Type B pancreatic cell (in vitro differentiated cells): Measurements from ENCODE around the gene SNN. TPM values are rescaled to one million over a fixed set of nuclear protein-coding genes. Genes with fewer than 3 reads are reported as not detected.

Source experiments
- DNase-seq: peaks from one replicate; pipeline ENCODE4 v3.0.0; 2021; ENCODE audit warnings: mixed read lengths; ENCODE audit not compliant: unreplicated experiment; ENCODE audit errors: extremely low spot score
- H3K27ac Mint-ChIP-seq: 2 replicates; pipeline ENCODE4 v1.8.0; 2021; ENCODE audit warnings: mild to moderate bottlenecking, mixed read lengths
- H3K27me3 Mint-ChIP-seq: 2 replicates; pipeline ENCODE4 v1.8.0; 2021; ENCODE audit warnings: mixed read lengths
- H3K36me3 Mint-ChIP-seq: 2 replicates; pipeline ENCODE4 v1.8.0; 2021; ENCODE audit warnings: mixed read lengths
- H3K4me1 Mint-ChIP-seq: one replicate; pipeline ENCODE4 v1.8.0; 2021; ENCODE audit warnings: mixed read lengths; ENCODE audit not compliant: unreplicated experiment
- H3K4me3 Mint-ChIP-seq: 2 replicates; pipeline ENCODE4 v1.8.0; 2021; ENCODE audit warnings: mild to moderate bottlenecking, mixed read lengths
- H3K9me3 Mint-ChIP-seq: 2 replicates; pipeline ENCODE4 v1.8.0; 2021; ENCODE audit warnings: mixed read lengths
- total RNA-seq: library from RNA; stranded (reverse); gene quantifications from 2 replicates; pipeline ENCODE4 v1.2.1, GENCODE V29; 2021; ENCODE audit warnings: low replicate concordance
- TF ChIP-seq, protein P1 (sequence below): fragments of 200-600 bp; sonication (generic); conservative IDR thresholded peaks from 2 replicates; pipeline ENCODE4 v1.5.0; 2021; ENCODE audit warnings: antibody characterized with exemption, mild to moderate bottlenecking

Gene SNN
- total RNA-seq, 1 donor from 2014 or later = 44.0 TPM

DNA sequence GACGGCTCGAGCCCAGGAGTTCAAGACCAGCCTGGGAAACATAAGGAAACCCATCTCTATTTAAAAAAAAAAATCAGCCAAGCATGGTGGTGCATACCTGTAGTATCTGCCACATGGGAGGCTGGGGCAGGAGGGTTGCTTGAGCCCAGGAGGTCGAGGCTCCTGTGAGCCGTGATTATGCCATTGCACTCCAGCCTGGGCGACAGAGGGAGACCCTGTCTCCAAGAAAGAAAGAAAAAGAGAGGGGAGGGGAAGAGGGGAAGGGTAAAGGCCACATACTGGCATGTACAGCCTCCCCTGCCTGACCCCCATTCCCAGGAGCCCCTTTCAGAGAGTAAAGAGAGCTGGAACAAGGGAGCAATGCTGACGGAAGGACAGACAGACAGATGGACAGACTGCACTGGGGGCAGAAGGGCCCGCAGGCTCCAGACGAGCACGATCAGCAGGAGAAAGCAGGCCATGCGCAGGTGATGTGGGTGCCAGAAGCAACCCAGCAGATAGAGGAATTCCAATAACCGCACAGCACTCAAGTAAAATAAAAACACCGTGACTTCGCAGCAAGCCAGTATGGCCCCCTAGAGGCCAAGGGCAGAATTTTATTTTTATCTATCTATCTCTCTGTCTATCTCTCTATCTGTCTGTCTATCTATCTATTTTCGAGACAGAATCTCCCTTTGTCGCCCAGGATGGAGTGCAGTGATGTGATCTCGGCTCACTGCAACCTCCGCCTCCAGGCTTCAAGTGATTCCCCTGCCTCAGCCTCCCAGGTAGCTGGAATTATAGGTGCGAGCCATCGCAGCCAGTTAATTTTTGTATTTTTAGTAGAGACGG, 27.1 kb upstream of the SNN start:
- Mint-ChIP-seq H3K4me3 (no peak overlapping the region), H3K4me1 (peaks cover 18% of the 10 kb centered on the region), H3K27ac (peak overlapping the region; percentile 92), H3K9me3 (no peaks in the 10 kb centered on the region), H3K27me3 (peaks cover 2% of the 10 kb centered on the region), H3K36me3 (no peaks in the 10 kb centered on the region)
- DNase-seq = no peak
- TF ChIP-seq, protein P1, sequence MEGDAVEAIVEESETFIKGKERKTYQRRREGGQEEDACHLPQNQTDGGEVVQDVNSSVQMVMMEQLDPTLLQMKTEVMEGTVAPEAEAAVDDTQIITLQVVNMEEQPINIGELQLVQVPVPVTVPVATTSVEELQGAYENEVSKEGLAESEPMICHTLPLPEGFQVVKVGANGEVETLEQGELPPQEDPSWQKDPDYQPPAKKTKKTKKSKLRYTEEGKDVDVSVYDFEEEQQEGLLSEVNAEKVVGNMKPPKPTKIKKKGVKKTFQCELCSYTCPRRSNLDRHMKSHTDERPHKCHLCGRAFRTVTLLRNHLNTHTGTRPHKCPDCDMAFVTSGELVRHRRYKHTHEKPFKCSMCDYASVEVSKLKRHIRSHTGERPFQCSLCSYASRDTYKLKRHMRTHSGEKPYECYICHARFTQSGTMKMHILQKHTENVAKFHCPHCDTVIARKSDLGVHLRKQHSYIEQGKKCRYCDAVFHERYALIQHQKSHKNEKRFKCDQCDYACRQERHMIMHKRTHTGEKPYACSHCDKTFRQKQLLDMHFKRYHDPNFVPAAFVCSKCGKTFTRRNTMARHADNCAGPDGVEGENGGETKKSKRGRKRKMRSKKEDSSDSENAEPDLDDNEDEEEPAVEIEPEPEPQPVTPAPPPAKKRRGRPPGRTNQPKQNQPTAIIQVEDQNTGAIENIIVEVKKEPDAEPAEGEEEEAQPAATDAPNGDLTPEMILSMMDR = peak; percentile 90

DNA sequence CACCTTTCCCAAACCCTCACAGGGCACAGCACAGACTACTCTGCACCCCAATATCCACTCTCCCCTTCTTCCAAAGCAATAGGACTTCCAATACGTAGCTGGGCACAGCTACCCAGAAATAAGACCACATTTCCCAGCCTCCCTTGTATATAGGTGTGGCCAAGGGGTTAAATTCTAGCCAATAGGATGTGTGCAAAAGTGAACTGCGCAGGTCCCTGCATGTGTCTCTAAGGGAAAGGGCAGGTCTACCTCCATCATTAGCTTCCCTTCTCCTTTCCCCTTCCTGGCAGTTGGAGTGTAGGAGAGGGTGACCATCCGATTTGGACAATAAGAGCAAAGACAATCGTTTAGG, 25.5 kb upstream of the SNN start:
- peaks cover 18% of the 10 kb centered on the region for H3K4me1 Mint-ChIP-seq
- H3K4me3 Mint-ChIP-seq = no peak overlapping the region
- TF ChIP-seq, protein P1 = no peak
- no peaks in the 10 kb centered on the region for H3K36me3 Mint-ChIP-seq
- H3K27ac Mint-ChIP-seq = no peak overlapping the region
- no peaks in the 10 kb centered on the region for H3K9me3 Mint-ChIP-seq
- DNase-seq = no peak
- H3K27me3 Mint-ChIP-seq = peaks cover 2% of the 10 kb centered on the region

DNA sequence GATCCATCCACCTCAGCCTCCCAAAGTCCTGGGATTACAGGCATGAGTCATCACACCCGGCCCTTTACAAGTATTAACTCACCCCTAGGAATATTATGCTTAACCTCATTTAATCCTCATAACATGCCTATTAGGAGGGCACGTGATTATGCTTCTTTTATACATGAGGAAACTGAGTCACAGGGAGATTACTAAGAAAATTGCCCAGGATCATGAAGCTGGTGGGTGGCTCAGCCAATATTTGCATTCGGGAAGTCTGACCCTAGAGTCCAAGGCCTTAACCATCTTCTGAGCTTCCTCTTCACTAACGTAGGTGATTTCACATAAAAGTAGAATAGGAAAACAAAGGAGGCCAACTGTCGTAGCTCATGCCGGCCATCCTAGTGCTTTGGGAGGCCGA, 19.0 kb upstream of the SNN start:
- no peaks in the 10 kb centered on the region for H3K36me3 Mint-ChIP-seq
- peaks cover 6% of the 10 kb centered on the region for H3K27me3 Mint-ChIP-seq
- H3K4me1 Mint-ChIP-seq = no peaks in the 10 kb centered on the region
- H3K27ac Mint-ChIP-seq = no peak overlapping the region
- TF ChIP-seq, protein P1 = no peak
- no peaks in the 10 kb centered on the region for H3K9me3 Mint-ChIP-seq
- H3K4me3 Mint-ChIP-seq = no peak overlapping the region
- DNase-seq = no peak

DNA sequence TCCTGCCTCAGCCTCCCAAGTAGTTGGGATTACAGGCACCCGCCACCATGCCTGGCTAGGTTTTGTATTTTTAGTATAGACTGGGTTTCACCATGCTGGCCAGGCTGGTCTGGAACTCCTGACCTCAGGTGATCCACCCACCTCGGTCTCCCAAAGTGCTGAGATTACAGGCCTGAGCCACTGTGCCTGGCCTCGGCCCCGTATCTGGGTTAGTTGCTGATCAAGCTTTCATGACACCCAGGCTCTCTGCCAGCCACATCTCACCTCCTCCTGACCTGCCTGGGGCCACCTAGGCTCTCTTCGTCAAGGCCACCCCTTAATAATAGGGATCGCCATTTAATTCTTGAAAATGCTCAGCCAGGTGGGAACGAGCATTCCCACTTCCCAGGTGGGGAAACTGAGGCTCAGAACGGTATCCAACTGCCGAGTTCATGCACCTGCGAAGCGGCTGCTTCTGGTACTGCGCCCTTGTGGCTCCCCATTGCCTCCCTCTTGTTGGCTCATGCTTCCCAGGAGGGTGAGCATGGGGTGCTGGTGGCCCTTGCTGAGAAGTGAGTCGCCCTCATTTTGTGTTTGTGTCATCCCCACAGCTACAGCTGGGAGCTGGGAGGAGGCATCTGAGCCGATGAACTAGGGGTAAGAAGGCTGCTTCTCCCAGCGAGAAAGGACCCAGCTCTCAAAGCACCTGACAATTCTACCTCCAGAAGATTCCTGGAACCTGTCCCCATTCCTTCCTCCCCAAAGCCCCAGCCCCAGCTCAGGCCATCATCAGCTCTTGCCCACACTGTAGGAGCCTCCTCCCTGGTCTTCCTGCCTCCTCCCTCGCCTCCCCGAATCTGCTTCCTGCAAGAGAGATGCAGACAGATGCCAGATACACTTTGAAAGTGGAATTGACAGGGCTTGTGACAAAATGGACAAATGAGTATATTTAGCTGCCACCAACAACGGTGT, 17.3 kb upstream of the SNN start:
- no peaks in the 10 kb centered on the region for H3K4me1 Mint-ChIP-seq
- peaks cover 6% of the 10 kb centered on the region for H3K27me3 Mint-ChIP-seq
- TF ChIP-seq, protein P1 = no peak
- no peak for DNase-seq
- H3K27ac Mint-ChIP-seq = no peak overlapping the region
- H3K9me3 Mint-ChIP-seq = no peaks in the 10 kb centered on the region
- no peaks in the 10 kb centered on the region for H3K36me3 Mint-ChIP-seq
- H3K4me3 Mint-ChIP-seq = no peak overlapping the region

DNA sequence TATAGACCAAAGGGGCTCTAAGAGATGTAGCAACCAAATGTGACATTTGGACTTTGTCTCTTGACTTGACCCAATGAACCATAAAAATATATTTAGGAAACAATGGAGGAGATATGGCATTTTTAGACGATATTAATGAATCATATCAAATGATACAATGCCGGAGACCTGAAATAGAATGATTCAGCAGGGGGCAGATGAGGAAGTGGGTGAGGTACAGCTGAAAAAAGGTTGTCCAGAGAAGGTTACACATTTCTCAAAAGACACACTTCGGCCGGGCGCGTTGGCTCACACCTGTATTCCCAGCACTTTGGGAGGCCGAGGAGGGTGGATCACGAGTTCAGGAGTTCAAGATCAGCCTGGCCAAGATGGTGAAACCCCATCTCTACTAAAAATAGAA, 16.5 kb upstream of the SNN start:
- TF ChIP-seq, protein P1 = no peak
- no peak overlapping the region for H3K4me3 Mint-ChIP-seq
- H3K4me1 Mint-ChIP-seq = no peaks in the 10 kb centered on the region

More for the DNA sequence above, 16.5 kb upstream of the SNN start:
- DNase-seq = no peak
- Mint-ChIP-seq H3K9me3 (no peaks in the 10 kb centered on the region), H3K27ac (no peak overlapping the region), H3K36me3 (no peaks in the 10 kb centered on the region), H3K27me3 (peaks cover 6% of the 10 kb centered on the region)
